ENCODE results near the gene KIF26A.

Gene KIF26A

DNA sequence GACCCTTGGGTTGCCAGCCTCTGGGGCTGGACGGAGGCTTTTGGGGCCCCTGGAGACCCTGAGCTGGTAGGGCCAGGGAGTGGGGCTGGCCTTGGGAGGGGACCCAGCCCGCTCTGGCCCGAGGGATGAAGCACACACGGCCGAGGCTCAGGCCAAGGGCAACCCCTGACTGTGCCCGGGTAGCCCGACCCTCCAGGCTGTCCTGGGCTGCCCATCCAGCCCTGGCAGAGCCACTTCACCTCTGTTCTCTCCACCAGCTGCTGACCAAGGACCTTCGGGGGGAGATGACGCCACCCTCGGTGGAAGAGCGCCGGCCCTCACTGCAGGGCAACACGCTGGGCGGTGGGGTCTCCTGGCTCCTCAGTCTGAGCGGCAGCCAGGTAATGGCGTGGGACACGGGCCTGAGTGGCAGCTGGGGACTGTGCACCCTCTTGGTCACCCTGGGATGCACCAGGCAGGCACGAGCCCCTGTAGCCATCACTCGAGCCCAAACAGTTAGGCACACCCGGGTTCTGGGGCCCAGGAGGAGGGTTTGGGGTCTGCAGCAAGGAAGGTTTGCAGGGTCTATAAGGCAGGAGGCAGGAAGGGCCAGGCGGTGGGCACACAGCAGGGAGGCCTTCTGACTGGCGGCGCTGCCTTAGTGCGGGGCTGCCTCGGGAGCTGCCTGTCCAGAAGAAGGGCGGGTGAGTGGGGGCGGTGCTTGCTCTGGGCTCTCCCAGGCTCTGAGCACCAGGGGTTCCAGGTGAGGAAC is 33.1 kb upstream of the KIF26A start:
- POLR2A ChIA-PET (ENCODE audit: low non-redundant PET): interaction anchor here (0.8 kb wide), 1 partner anchor 11 kb away, joined by 3 read pairs; no protein-coding TSS in a partner anchor

GRCh38 chr14:104105822-104106470 is 32.4 kb upstream of the KIF26A start:
- ChIA-PET CTCF (interaction anchor here (0.7 to 1.8 kb wide), 4 partner anchors 9 to 394 kb away, joined by 3 to 5 read pairs (median 4); no protein-coding TSS in a partner anchor), POLR2A (ENCODE audit: low non-redundant PET) (interaction anchor here (0.7 kb wide), 1 partner anchor 9 kb away, joined by 3 read pairs; no protein-coding TSS in a partner anchor)
- H3K27ac ChIP-seq: peak overlapping the region; percentile 61; the same call in 1 of the 2 replicates
- no peak for TF ChIP-seq CTCF (conservative IDR thresholded peaks at IDR 0.05; ENCODE audit: low read depth)
- DNase-seq (ENCODE audit: low spot score): no peak

More for the DNA sequence above, 33.1 kb upstream of the KIF26A start:
- no peak for TF ChIP-seq CTCF (conservative IDR thresholded peaks at IDR 0.05; ENCODE audit: low read depth)
- H3K27ac ChIP-seq: peak overlapping the region; percentile 61
- CTCF ChIA-PET: interaction anchor here (0.7 to 1.8 kb wide), 3 partner anchors 10 to 395 kb away, joined by 3 to 5 read pairs (median 4); no protein-coding TSS in a partner anchor
- no peak for DNase-seq (ENCODE audit: low spot score)

GRCh38 chr14:104106471-104106991 is 31.9 kb upstream of the KIF26A start:
- POLR2A ChIA-PET (ENCODE audit: low non-redundant PET): interaction anchor here (0.7 kb wide), 1 partner anchor 9 kb away, joined by 3 read pairs; no protein-coding TSS in a partner anchor
- H3K27ac ChIP-seq: no peak overlapping the region; the same call in 1 of the 2 replicates
- no peak for DNase-seq (ENCODE audit: low spot score)
- CTCF ChIA-PET: interaction anchor here (1.1 to 1.8 kb wide), 3 partner anchors 9 to 12 kb away, joined by 3 to 5 read pairs (median 4); no protein-coding TSS in a partner anchor
- no peak for TF ChIP-seq CTCF (conservative IDR thresholded peaks at IDR 0.05; ENCODE audit: low read depth)

- CTCF ChIA-PET: no interaction called here
- TF ChIP-seq CTCF (conservative IDR thresholded peaks at IDR 0.05; ENCODE audit: low read depth): no peak
- H3K27ac ChIP-seq: no peak overlapping the region
- DNase-seq (ENCODE audit: low spot score): no peak
- POLR2A ChIA-PET (ENCODE audit: low non-redundant PET): no interaction called here
These were observed 31.2 kb upstream of the KIF26A start for GRCh38 chr14:104107101-104107581.

DNA sequence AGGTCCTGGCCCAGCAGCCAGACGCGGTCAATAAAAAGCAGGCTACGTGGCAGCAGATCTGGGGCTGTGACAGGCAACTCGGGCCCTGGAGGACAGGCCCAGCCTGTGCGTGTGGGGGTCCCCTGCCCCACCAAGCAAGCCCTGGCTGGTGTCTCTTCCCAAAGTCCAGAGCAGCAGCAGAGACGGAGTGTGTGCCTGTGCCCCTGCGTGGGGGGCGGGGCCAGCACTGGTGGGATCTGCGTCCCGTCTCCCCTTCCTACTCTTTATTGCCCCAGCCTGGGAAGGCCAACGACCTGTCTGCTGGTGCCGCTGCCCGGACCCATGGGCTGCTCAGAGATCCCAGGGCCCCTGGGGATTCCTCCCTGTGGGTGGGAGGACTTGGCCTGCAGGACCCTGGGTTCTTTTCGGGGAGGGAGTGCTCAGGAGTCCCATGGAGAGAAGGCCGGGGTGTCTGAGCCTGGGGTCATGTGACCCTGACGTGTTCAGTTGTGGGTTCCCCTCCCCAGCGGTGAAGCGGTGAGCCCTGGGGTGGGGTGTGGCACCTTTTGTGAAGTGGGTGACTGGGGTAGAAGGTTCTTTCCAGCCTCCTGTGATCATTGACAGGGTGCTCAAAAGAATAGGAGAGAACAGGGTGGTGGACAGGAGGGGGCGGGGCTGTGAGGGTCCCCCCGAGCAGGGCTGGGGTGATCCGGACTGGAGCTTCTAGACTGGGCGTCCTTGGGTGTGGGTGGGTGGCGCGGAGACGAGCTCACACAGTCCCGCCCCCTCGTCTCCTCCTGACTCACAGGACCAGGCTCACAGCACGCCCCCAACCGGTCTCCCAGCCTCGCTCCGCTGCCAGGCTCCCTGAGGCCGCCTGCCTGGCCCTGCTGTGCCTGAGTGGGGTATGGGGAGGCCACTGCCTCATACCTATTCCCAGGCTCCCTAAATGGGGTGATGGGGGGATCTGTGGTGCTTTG is 30.5 kb upstream of the KIF26A start:
- peak; percentile 45 for DNase-seq (ENCODE audit: low spot score)
- no peak for TF ChIP-seq CTCF (conservative IDR thresholded peaks at IDR 0.05; ENCODE audit: low read depth)
- CTCF ChIA-PET: interaction anchor here (1.3 to 2.4 kb wide), 2 partner anchors 14 to 30 kb away, joined by 5 to 6 read pairs; no protein-coding TSS in a partner anchor
- H3K27ac ChIP-seq: peak overlapping the region; percentile 8; the same call in 1 of the 2 replicates
- POLR2A ChIA-PET (ENCODE audit: low non-redundant PET): interaction anchor here (0.5 to 0.6 kb wide), 2 partner anchors 21 to 66 kb away, joined by 4 to 6 read pairs; no protein-coding TSS in a partner anchor

All from RWPE1 (cell line).